HUES48 (cell line): ENCODE measurements around the gene C16orf96.

Source experiments
- H3K27ac ChIP-seq: one replicate; pipeline ENCODE4 v1.7.0; 2013; ENCODE audit warnings: low read depth, low read length, inconsistent platforms
- H3K27me3 ChIP-seq: 2 replicates; pipeline ENCODE4 v1.6.1; 2013; ENCODE audit warnings: mild to moderate bottlenecking, low read length; ENCODE audit not compliant: control insufficient read depth, insufficient read depth
- H3K36me3 ChIP-seq: 2 replicates; pipeline ENCODE4 v1.6.1; 2013; ENCODE audit warnings: low read length; ENCODE audit not compliant: control insufficient read depth, insufficient read depth
- H3K4me1 ChIP-seq: 2 replicates; pipeline ENCODE4 v1.6.1; 2013; ENCODE audit warnings: mild to moderate bottlenecking, low read length; ENCODE audit not compliant: control insufficient read depth, insufficient read depth
- H3K4me3 ChIP-seq: 2 replicates; pipeline ENCODE4 v1.5.1; 2013; ENCODE audit warnings: mild to moderate bottlenecking, low read depth, low read length
- H3K9ac ChIP-seq: 2 replicates; pipeline ENCODE4 v1.6.1; 2013; ENCODE audit warnings: mild to moderate bottlenecking, low read depth, low read length, moderate library complexity
- H3K9me3 ChIP-seq: 2 replicates; pipeline ENCODE4 v1.6.1; 2013; ENCODE audit warnings: low read length; ENCODE audit not compliant: control insufficient read depth, insufficient read depth

The C16orf96 gene

DNA sequence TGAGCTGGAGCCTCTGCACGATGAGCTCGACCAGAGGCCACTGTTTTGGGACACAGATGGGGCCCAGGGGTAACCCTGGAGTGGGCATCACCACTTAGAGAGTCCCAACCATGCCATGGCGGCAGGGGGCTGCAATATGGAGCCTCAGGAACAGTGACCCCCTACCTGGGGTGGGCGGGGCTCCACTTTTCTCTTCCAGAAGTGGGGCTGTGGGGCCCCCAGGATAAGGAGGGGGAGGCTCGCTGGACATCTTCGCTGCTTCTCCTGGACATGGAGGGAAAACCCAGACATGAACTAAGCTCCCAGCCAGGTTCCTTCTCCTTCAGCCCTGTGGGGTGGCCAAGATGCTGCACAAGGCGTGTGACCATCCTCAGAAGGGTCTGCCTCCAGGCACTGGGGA, 42.3 kb upstream of the C16orf96 start:
- no peak overlapping the region for H3K27ac ChIP-seq
- no peak overlapping the region for H3K4me3 ChIP-seq
- peaks cover 5% of the 10 kb centered on the region; the same call in 1 of the 2 replicates for H3K4me1 ChIP-seq
- H3K36me3 ChIP-seq, result peaks cover 49% of the 10 kb centered on the region
- H3K9ac ChIP-seq, result no peak overlapping the region
- H3K9me3 ChIP-seq, result no peaks in the 10 kb centered on the region
- H3K27me3 ChIP-seq, result no peaks in the 10 kb centered on the region

DNA sequence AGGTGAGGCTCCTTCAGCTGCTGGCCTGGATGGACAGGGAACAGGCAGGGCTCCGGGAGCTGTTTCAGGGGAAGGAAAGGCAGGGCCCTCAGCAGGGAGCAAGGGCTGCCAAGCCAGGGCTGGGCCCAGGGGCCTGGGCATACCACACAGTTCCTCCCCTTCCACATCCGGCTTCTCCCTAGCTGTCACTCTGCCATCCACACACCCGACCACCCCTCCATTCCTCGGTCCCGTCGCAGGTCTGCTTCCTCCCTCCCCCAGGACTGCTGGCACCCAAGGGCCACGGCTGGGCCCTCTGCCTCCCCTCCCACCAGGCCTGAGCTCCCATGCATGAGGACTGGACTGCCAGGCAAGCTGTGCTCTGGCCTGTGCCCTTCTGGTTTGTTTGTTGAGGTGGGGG, 41.5 kb upstream of the C16orf96 start:
- H3K9ac ChIP-seq, result no peak overlapping the region
- H3K4me3 ChIP-seq, result no peak overlapping the region
- peaks cover 42% of the 10 kb centered on the region for H3K36me3 ChIP-seq
- H3K4me1 ChIP-seq, result peaks cover 5% of the 10 kb centered on the region; the same call in 1 of the 2 replicates
- no peak overlapping the region for H3K27ac ChIP-seq
- H3K9me3 ChIP-seq, result no peaks in the 10 kb centered on the region
- H3K27me3 ChIP-seq, result no peaks in the 10 kb centered on the region

DNA sequence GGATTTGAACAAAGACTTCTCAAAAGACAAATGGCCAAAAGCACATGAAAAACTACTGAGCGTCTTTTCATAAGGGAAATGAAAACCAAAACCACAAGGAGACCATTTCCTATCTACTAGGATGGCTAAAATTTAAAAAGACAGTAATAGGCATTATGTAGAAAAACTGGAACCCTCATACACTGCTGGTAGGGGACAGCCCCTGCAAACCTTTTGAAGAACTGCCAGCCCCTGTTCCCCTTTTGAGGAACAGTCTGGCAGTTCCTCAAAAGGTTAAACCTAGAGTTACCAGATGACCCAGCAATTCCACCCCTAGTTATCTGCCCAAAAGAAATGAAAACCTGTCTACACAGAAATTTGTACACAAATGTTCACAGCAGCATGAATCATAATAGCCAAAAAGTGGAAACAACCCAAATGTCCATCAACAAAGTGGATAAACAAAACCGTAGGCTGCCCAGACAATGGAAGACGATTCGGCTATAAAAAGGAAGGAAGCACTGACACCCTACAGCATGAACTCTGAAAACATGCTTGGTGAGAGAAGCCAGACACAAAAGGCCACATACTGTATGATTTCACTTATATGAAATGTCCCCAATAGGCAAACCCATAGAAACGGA, 40.4 kb upstream of the C16orf96 start:
- H3K27ac ChIP-seq, result no peak overlapping the region
- peaks cover 5% of the 10 kb centered on the region; the same call in 1 of the 2 replicates for H3K4me1 ChIP-seq
- no peak overlapping the region for H3K9ac ChIP-seq
- H3K27me3 ChIP-seq, result no peaks in the 10 kb centered on the region
- H3K4me3 ChIP-seq, result no peak overlapping the region
- H3K36me3 ChIP-seq, result peaks cover 31% of the 10 kb centered on the region
- H3K9me3 ChIP-seq, result no peaks in the 10 kb centered on the region

DNA sequence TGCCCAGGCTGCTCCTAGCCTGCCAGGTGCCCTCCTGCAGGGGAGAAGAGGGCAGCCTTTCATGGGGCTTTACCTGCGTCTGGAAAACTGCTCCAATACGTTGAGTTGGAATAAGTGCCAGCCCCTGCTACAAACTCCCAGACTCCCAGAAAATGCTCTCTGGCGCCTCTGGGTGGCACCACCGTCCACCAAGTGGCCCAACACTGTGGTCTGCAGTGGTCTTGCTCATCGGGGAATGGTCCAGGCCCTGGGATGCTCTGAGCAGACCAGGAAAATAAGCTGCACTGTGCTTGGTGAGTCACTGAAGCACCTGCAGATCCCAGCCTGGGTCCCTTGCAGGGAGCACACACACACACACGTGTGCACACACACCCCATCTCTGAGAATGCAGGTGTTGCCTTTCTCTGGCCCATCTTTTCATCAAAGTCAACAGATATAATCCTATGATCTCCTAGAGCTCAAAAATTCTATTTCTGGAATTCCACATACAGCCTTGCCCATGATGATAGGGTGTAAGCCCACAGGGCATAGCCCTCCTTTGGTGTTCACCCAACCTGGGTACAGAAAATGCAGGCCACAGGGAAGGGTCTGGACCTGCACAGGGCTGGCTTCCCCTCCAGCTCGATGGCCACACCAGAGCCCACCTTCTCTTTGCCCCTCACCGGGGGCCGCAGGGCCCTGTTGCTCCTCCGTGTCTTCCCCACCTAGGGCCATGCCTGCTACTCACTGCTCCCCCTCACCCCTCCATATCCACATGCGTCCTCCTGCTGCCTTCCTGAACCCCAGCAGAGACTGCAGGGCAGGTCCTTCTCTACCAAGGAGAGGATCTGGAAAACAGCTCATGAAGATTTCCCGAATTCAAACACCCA, 38.1 kb upstream of the C16orf96 start:
- Histone ChIP-seq H3K4me3 (no peak overlapping the region), H3K9me3 (no peaks in the 10 kb centered on the region), H3K4me1 (peaks cover 24% of the 10 kb centered on the region), H3K9ac (no peak overlapping the region), H3K27me3 (no peaks in the 10 kb centered on the region), H3K27ac (no peak overlapping the region), H3K36me3 (peaks cover 12% of the 10 kb centered on the region)

- H3K27me3 ChIP-seq, result no peaks in the 10 kb centered on the region
- no peaks in the 10 kb centered on the region for H3K9me3 ChIP-seq
- no peak overlapping the region for H3K27ac ChIP-seq
- no peaks in the 10 kb centered on the region for H3K36me3 ChIP-seq
- no peak overlapping the region for H3K9ac ChIP-seq
- H3K4me3 ChIP-seq, result no peak overlapping the region
- H3K4me1 ChIP-seq, result peaks cover 24% of the 10 kb centered on the region
These were observed 36.7 kb upstream of the C16orf96 start for GRCh38 chr16:4519274-4520058.

DNA sequence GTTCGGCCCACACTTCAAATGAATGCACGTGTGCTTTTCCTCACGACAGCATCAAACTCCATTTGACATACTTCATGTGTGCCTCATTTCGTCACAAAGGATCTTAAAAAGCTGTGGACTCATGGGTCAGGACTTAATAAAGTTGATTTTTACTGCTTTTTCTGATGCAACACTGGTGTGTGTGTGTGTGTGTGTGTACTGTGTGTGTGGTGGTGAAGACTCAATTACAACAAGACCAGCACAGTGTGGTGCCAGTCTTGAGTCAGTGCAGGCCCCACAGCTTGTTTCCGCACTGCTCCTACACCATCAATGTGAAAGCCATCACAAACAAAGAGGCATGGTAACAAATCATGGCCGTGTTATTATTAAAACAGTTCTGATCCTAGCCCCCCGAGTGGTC, 35.2 kb upstream of the C16orf96 start:
- H3K4me3 ChIP-seq, result no peak overlapping the region
- H3K27ac ChIP-seq, result no peak overlapping the region
- H3K27me3 ChIP-seq, result no peaks in the 10 kb centered on the region
- peaks cover 19% of the 10 kb centered on the region for H3K4me1 ChIP-seq
- no peaks in the 10 kb centered on the region for H3K36me3 ChIP-seq
- no peak overlapping the region for H3K9ac ChIP-seq
- no peaks in the 10 kb centered on the region for H3K9me3 ChIP-seq

DNA sequence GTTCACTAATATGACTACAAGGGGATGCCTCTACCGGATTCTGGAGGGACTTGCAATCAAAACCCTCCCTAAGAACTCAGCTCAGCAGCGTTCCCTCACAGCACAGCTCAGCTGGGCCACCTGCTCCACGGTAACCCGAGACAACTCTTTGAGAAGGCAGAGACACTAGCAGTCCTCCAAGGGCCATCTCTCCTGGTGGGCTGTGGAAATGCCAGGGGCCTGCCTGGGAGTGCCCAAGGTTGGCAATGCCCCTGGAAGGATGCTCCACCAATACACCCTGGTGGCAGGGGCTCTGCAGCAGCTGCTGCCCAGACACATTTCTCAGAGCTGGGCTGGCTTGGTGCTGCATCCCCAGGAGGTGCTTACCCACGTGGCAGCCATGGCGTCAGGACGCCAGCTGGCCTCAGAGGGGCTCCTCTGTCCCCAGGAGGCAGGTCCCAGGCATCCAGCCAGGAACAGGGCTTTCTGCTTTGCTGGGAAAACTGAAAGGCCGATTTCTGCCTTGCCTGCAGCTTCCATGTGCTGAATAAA, 34.0 kb upstream of the C16orf96 start:
- Histone ChIP-seq H3K9ac (no peak overlapping the region), H3K36me3 (no peaks in the 10 kb centered on the region), H3K27ac (no peak overlapping the region), H3K4me3 (no peak overlapping the region), H3K27me3 (no peaks in the 10 kb centered on the region), H3K9me3 (no peaks in the 10 kb centered on the region), H3K4me1 (peaks cover 19% of the 10 kb centered on the region)

GRCh38 chr16:4523686-4524085, 32.5 kb upstream of the C16orf96 start:
- no peak overlapping the region for H3K4me3 ChIP-seq
- no peaks in the 10 kb centered on the region for H3K36me3 ChIP-seq
- H3K27ac ChIP-seq, result no peak overlapping the region
- H3K27me3 ChIP-seq, result no peaks in the 10 kb centered on the region
- H3K9me3 ChIP-seq, result no peaks in the 10 kb centered on the region
- H3K9ac ChIP-seq, result no peak overlapping the region
- peaks cover 23% of the 10 kb centered on the region for H3K4me1 ChIP-seq

DNA sequence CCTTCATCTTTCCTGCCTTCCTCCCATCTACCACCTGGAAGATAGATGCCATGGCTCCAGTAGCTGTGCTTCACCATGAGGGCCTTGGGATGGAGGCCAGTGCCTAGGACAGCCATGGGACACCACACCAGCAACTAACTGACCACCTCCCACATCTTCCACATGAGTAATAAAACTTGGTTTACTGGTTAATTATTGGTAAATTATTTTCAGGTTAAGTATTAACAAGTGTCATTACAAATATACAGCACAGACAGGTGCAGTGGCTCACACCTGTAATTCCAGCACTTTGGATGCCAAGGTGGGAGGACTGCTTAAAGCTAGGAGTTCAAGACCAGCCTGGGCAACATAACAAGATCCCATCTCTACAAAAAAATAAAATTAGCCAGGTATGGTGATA, 31.6 kb upstream of the C16orf96 start:
- H3K36me3 ChIP-seq, result no peaks in the 10 kb centered on the region
- H3K9ac ChIP-seq, result no peak overlapping the region
- no peak overlapping the region for H3K27ac ChIP-seq
- H3K4me1 ChIP-seq, result peaks cover 30% of the 10 kb centered on the region
- H3K27me3 ChIP-seq, result no peaks in the 10 kb centered on the region
- no peak overlapping the region for H3K4me3 ChIP-seq
- no peaks in the 10 kb centered on the region for H3K9me3 ChIP-seq

DNA sequence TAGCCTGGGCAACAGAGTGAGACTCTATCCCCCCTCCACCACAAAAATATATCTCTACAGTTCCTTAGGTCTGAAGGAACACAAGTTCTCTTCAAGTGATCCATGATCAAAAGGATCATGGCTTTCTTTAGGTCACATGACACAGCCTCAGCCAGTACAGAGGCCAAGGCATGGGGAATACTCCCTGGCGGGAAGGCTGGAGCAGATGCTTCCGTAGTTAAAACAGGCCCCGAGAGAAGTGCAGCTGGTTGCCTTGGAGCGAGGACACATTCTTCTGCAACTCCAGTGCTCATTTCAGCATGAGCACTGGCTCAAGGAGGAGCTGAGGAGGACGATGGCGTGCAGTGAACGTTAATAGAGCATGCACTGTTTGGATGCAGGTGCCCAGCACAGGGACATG, 31.1 kb upstream of the C16orf96 start:
- Histone ChIP-seq H3K4me3 (no peak overlapping the region), H3K27me3 (no peaks in the 10 kb centered on the region), H3K4me1 (peaks cover 35% of the 10 kb centered on the region), H3K36me3 (no peaks in the 10 kb centered on the region), H3K9ac (no peak overlapping the region), H3K9me3 (no peaks in the 10 kb centered on the region), H3K27ac (no peak overlapping the region)
